Measurements from ENCODE around the gene CYP26A1.

- TF ChIP-seq CTCF (IDR thresholded peaks at IDR 0.05) (no peak), POLR2A (IDR thresholded peaks at IDR 0.05) (no peak)
Measured at GRCh38 chr10:93099670-93100069, 26.0 kb downstream of the CYP26A1 start.
